ENCODE data around the gene COA3. TPM values are rescaled to one million over a fixed set of nuclear protein-coding genes. Genes with fewer than 3 reads are reported as not detected.

COA3 gene, protein sequence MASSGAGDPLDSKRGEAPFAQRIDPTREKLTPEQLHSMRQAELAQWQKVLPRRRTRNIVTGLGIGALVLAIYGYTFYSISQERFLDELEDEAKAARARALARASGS
- polyA plus RNA-seq: 100 to 1,000 TPM; 110 to 134 (median 120) TPM

DNA sequence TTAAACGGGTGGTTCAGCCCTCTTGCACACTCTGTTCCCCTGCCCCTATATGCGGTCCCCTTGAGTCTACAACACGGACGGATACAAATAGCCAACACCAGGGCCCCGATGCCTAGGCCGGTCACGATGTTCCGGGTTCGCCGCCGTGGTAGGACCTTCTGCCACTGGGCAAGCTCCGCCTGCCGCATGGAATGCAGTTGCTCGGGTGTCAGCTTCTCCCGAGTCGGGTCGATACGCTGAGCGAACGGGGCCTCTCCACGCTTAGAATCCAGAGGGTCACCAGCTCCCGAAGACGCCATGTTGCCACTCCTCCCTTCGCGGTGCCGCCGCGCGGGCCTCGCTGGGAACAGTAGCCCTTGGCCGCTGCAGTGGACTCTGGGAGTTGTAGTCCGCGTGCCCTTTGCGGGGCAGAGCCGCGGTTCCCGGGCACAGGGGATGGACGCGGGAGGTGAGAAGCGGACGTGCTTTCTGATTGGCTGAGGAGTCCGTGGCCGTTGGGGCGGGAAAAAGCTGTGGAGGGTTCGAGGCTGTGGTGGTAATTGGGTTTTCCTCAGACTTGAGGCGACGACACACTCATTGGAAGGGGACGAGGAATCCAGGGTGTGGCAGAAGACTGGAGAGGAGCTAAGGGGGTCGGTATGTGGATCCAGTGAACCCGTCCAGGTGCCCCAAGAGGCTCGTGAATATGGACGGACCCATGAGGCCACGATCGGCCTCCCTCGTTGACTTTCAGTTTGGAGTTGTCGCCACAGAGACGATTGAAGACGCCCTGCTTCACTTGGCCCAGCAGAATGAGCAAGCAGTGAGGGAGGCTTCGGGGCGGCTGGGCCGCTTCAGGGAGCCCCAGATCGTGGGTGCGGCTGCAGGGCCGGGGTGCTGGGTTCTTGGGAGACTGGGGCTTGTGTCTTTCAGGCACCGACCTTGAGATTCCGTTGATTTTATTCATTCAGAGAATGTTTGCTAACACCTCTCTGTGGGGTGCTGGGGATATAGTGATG lies at the start of gene COA3, which contains the start of gene CNTD1:
Gene COA3 (minus strand): TSS at position 322 of the 998 bp plus-strand sequence. CDS start 23 bp downstream, at position 299.
Gene CNTD1 (plus strand): TSS at position 479 of the 998 bp plus-strand sequence. CDS start 207 bp downstream, at position 686.
- 25 to 27% (median 25%) methylated on average over 66 of the region's 66 CpGs for WGBS, 3 donors
- H3K27ac ChIP-seq (ENCODE audit: low read depth, low read length): no peak within 1 kb of the TSS

DNA sequence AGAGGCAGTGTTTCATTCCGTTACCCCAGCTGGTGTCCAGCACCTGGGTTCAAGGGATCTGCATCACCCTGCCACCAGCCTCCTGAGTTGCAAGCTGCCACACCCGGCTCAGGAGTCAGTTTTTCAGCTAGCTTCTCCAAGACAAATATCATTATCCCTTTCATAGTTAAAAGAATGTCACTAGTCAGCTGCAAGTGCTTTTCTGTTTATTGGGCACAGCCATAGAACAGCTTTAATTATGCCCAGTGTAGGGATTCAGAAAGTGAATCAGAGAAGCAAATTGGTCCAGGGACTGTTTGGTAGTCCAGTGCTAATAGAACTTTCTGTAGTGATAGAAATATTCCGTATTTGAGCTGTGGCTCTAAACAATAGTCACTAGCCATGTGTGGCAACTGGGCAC lies 49.6 kb upstream of the COA3 start:
- 71 to 89% (median 79%) methylated on average over 3 of the region's 3 CpGs for WGBS, 3 donors
- no peak overlapping the region for H3K27ac ChIP-seq (ENCODE audit: low read depth, low read length)

DNA sequence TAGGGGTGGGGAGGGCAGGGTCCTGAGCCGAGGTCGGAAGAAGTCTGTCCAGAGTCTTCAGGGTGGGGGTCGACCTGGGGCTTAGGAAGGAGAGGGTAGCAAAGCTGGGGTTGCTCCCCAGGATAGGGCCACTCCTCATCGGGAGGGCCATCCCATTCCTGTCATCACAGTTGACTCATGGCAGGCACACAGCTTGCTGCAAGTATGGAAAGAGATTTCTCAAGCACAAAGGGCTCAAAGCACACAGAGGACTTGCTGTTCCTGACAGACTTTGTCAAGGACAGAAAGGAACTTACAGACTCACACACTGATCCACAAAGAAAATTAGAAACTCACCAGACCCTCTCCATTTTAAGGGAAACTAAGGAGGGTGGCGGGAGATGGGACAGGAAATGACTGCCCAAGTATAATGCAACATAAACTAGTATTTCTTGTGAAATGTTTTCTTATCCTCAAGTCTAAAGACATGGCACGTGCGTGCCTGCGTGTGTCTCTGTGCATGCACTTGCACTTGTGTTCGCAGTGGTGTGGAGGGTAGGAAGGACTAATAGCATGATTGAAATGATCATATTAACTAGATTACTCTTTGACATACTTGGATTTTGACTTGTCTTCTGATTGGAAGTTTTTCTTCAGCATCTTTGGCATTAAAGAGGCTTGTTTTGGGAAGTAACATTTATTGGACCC lies 48.2 kb upstream of the COA3 start:
- WGBS, 3 donors: 42 to 61% (median 46%) methylated on average over 9 of the region's 9 CpGs
- no peak overlapping the region for H3K27ac ChIP-seq (ENCODE audit: low read depth, low read length)

DNA sequence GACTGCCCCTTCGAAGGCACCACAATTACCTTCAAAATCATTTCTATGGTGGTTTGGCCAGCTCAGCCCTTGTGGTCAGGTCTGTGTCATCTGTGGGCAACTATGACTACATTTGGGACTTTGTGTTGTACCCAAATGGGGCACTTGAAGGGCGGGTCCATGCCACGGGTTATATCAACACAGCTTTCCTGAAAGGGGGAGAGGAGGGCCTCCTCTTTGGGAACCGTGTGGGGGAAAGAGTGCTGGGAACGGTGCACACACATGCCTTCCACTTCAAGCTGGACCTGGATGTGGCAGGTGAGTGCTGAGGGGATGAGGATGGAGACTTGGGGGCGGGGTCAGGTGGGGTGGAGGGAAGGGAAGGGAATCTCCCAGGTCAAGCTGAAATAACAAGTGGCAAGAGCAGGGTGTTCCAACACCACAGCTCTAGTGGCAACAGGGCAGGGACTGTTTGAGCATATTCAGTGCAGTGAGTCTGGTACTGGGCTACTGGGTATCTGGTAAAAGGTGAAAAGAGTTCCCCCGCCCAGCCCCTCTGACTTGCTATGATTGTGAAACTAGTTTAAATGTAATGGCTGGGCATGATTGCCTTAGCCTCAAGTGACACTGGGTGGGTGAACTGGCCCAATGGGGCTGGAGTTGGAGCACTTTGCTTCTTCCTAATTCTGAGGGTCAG lies 47.6 kb upstream of the COA3 start:
- 62 to 68% (median 66%) methylated on average over 7 of the region's 7 CpGs for WGBS, 3 donors
- no peak overlapping the region for H3K27ac ChIP-seq (ENCODE audit: low read depth, low read length)

DNA sequence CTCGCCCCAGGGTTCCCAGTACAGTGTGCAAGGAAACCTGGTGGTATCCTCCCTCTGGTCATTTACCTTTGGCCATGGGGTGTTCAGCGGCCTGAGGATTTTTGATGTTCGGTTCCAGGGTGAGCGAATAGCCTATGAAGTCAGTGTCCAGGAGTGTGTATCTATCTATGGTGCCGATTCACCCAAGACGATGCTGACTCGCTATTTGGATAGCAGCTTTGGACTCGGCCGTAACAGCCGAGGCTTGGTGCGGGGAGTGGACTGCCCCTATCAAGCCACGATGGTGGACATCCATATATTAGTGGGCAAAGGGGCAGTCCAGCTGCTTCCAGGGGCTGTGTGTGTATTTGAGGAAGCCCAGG lies 47.0 kb upstream of the COA3 start:
- 85 to 92% (median 91%) methylated on average over 12 of the region's 12 CpGs for WGBS, 3 donors
- no peak overlapping the region for H3K27ac ChIP-seq (ENCODE audit: low read depth, low read length)

DNA sequence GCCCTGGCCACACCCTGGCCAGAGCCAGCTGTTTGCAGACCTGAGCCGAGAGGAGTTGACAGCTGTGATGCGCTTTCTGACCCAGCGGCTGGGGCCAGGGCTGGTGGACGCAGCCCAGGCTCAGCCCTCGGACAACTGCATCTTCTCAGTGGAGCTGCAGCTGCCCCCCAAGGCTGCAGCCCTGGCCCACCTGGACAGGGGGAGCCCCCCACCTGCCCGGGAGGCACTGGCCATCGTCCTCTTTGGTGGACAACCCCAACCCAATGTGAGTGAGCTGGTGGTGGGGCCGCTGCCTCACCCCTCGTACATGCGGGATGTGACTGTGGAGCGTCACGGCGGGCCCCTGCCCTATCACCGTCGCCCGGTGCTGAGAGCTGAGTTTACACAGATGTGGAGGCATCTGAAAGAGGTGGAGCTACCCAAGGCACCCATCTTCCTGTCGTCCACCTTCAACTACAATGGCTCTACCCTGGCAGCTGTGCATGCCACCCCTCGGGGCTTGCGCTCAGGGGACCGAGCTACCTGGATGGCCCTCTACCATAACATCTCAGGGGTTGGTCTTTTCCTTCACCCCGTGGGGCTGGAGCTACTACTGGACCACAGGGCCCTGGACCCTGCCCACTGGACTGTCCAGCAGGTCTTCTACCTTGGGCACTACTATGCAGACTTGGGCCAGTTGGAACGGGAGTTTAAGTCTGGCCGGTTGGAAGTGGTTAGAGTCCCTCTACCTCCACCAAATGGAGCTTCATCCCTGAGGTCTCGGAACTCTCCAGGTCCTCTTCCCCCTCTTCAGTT lies 46.5 kb upstream of the COA3 start:
- H3K27ac ChIP-seq (ENCODE audit: low read depth, low read length): no peak overlapping the region
- WGBS, 3 donors: 89 to 92% (median 91%) methylated on average over 24 of the region's 24 CpGs

DNA sequence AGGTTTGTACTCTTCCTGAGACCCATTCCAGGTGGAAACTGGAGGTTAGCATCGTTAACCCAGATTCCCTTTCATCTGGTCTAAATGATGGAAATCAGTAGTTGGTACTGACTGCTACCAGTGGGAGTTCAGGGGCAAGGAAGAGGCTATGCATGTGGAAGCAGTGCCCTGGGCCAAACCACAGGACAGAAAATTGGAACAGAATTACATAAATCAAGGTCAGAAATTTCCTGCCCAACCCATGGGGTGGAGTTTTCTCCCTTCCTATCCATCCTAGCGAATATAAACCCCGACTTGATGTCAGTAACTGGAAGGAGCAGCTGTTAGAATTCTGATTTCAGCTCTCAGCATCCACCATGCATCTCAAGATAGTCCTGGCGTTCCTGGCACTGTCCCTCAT lies 45.8 kb upstream of the COA3 start, which contains the start of gene AOC2:
Gene AOC2 (plus strand): TSS at position 310 of the 400 bp plus-strand sequence. CDS start 47 bp downstream, at position 357.
- 49 to 67% (median 65%) methylated on average over 4 of the region's 4 CpGs for WGBS, 3 donors
- no peak within 1 kb of the TSS for H3K27ac ChIP-seq (ENCODE audit: low read depth, low read length)

DNA sequence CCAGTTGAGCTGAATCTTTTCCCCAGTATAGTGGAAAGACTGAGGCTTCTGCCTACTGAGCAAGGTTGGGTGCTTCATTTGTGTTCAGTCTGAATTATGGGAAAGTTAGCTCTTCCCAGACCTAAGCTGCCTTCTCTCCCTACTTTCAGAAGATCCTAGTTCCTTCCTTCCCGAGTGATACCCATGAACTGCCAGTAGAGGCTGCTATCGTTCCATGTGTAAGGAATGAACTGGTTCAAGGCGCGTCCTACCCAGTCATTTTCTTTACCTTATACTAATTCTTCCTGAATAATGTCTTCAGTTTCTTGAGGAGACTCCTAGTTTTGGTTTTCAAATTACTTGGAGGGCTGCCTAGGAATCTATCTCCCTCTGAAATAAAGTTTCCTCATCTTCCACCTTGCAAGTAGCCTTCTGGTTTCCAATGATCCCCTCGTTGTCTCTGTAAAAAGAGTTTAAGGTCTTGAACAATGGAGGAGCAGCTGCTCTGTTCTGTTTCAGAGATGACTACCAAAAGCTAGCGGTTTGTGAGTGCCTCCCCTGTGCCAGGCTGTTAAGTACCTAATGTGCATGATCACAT lies 44.9 kb upstream of the COA3 start:
- no peak overlapping the region for H3K27ac ChIP-seq (ENCODE audit: low read depth, low read length)
- 36 to 42% (median 37%) methylated on average over 6 of the region's 6 CpGs for WGBS, 3 donors

DNA sequence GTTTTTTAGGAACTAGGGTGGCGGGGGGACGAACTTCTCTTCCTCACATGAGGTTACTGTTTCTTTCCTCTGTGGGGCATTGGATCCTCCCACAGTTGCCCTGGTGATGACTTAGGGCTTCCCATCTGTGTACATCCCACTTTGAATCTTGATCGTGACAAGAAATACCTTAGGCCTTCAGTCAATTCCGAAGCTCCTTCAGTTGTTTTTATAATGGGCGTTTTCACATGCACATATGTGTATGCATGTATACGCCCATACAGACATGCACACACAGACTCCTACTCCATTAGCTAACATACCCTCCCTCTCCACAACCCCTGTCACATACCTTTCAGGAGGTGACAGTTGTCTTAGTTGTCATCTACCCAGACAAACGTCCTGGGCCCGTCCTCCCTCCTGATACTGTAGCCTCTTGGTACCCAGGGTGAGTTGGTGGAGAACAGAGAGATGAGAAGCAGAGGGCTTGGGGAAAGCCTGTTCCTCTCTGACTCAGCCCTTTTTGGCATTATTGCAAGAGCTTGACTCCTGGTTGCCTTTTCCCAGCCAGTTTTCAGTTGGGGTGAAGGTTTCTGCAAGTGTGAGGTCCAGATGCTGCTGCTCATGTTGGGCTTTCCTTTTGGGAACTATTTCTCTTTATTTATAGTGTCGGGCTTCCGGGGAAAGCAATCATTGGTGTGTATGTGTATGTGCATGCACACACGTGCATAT lies 43.6 kb upstream of the COA3 start:
- no peak overlapping the region for H3K27ac ChIP-seq (ENCODE audit: low read depth, low read length)
- 66 to 77% (median 68%) methylated on average over 11 of the region's 11 CpGs for whole genome bisulfite sequencing, 3 donors

DNA sequence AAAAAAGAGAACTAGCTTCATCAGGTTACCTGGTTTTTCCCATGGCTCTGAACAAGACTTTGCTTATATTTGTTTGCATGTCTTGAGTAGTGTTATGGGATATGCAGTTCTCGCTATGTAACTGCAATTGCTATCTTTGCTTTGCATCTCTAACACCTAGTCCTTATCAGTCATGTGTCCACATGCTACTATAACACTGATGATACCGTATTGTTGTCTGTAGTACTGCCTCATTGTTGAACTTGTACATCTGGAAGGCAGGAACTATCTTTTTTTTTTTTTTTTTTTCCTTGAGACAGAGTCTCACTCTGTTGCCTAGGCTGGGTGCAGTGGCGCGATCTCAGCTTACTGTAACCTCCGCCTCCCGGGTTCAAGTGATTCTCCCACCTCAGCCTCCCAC lies 37.2 kb upstream of the COA3 start:
- 95 to 99% (median 95%) methylated on average over 6 of the region's 6 CpGs for WGBS, 3 donors
- no peak overlapping the region for H3K27ac ChIP-seq (ENCODE audit: low read depth, low read length)

DNA sequence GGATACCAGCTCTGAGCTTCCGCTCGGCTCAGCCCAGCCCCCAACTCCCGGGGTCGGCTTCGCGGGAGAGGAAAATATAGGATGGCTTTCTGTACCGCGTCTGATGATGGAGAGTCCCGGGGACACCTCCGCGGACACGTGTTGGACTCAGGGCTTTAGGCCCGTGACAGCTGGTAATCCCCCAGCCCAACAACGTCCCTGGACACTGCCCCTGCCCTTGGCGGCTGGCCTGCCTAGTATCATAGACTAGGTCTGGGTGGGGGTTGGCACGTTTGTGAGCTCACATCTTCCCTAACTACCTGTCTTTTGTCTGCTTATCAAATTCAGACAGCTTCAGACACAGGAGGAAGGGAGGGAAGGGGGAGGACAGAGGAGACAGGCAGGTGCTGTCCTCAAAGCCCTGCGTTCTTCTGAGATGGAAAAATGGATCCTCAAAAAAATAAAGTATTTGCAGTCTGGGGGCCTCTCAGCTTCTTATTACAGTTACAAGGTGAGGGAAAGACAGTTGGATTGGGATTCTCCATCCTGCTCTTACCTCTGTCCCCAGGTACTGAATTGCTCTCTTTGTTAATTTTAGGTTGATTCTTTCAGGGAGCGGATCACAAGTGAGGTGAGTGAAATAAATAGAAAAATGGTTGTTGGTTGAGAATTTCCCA lies 35.4 kb upstream of the COA3 start:
- WGBS, 3 donors: 5 to 7% (median 6%) methylated on average over 18 of the region's 18 CpGs

DNA sequence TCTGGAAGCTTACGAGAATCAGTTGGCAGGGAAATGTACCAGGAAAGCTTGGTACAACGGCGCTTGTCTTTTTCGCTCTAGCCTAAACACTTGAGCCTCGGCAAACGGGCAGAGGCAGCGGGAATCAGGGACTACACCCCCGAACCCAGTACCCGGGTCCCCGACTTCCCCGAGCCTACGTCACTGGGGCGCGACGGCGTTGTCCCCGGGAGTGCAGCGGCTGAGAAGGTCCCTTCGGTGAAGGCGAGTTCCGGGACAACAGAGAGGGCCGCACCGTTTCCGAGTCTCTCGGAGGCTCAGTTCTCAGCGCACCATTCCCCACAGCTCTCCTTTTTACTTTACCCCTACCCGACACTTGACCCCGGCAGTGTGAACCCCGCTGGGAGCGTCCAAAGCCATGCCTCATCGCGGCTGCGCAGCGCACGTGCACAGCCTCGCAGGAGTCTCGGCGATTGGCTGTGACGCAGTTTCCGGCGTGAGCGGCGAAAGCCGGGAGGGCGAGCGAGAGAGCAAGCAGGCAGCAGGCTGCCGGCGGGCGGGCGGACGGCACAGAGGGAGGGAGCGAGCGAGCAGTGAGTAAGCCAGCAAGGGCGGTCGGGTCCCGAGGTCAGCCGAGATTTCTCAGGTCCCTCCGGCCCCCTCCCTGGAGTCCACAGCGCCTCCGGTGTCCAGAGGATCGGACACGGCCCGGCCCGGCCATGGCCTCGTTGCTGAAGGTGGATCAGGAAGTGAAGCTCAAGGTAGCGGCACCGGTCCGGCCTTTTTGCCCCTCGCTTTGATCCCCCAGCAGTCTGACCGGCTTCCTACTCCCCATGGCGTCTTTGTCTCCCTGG lies 34.6 kb upstream of the COA3 start, which contains the start of gene PSME3:
Gene PSME3 (plus strand): TSS at position 464 of the 833 bp plus-strand sequence. CDS start 235 bp downstream, at position 699.
- 0% methylated on average over 65 to 71 of the region's 71 CpGs for WGBS, 3 donors
- peak within 1 kb of the TSS; percentile 8 for H3K27ac ChIP-seq (ENCODE audit: low read depth, low read length)

More for the DNA sequence above, 35.4 kb upstream of the COA3 start:
- peak overlapping the region; percentile 8 for H3K27ac ChIP-seq (ENCODE audit: low read depth, low read length)

DNA sequence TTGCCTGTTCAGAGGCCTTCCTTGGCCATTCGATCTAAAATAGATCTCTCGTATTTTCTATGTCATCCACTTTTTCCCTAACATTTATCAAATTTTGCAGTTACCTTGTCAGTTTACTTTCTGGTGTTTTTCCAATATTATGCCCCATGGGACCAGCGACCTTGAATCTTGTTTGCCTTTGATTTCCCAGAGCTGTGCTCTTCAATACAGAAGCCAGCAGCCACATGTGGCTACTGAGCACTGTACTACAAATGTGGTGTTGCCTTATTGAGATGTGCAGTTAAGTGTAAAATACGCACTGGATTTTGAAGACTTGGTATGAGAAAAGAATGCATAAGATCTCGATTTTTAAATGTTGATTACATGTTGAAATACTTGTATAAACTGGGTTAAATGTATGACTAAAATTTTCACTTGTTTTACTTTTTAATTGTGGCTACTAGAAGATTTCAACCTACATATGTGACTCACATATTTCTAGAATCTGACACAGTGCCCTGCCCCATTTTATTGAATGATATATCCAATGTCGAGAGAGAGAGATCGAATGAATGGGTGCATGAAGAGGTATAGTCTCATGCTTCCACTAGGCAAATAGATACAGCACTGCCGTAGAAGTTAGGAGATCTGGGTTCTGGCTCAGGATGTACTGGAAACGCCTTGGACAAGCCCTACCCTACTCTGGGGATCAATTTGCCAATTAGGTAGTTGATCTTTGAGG lies 33.9 kb upstream of the COA3 start:
- 19 to 55% (median 52%) methylated on average over 9 of the region's 9 CpGs for WGBS, 3 donors

DNA sequence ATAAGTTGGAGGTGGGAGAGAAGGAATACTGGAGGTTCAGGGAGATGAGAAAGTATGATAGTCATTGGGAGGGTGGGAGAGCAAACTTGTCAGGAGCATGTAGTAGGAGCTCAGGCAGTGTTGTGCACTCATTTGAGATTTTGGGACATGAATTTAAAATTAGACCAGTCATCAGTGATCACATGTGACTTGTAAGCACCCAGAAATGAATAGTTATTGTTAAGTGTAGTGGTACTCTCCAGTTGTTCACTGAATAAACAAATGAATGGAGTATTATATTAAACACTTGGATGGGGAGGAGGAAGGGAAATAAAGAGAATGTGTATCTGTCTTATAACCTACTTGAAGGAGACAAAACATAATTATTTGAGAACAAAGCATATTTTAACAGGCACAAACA lies 32.5 kb upstream of the COA3 start:
- no peak overlapping the region for H3K27ac ChIP-seq (ENCODE audit: low read depth, low read length)

More for the DNA sequence above, 33.9 kb upstream of the COA3 start:
- H3K27ac ChIP-seq (ENCODE audit: low read depth, low read length): peak overlapping the region; percentile 8

DNA sequence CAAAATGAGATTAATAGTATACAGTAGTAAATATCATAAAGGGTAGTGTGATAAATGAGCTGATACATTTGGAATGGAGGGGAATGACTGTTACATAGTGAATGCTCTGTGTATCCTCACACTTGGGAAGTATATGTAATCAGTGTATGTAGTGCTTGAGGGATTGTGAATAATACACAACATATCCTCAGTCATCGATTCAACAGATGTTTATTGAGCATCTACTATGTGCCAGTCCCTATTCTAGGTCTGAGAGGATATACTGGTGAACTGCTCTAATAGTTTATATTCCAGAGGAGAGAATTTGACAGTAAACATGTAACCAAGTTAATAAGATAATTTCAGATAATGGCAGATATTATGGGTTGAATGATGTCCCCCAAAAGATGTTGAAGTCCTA lies 29.0 kb upstream of the COA3 start:
- no peak overlapping the region for H3K27ac ChIP-seq (ENCODE audit: low read depth, low read length)
- 91 to 94% (median 93%) methylated on average over 1 of the region's 1 CpG for WGBS, 3 donors

Measured in adipose tissue (tissue), 3 donors.